SK-N-SH (cell line): ENCODE measurements around the gene ERMN. TPM values are rescaled to one million over a fixed set of nuclear protein-coding genes. Genes with fewer than 3 reads are reported as not detected.

Experiments
- CTCF ChIA-PET: fragments of 300-600, 350-600 bp; formaldehyde crosslinking; extraction: SDS; loops from one replicate; lab custom pipeline; 2021; lab: Yijun Ruan, JAX
- POLR2A ChIA-PET: fragments of 350-600 bp; sonication (Branson Sonifier 250); formaldehyde crosslinking; extraction: SDS; loops from one replicate; lab custom pipeline; 2020; ENCODE audit warnings: antibody characterized with exemption, inconsistent platforms; lab: Yijun Ruan, JAX
- DNase-seq: peaks from one replicate; pipeline ENCODE4 v3.0.0; 2012
- H2AFZ ChIP-seq: fragments of 200-600 bp; sonication (generic); 2 replicates; pipeline ENCODE4 v1.8.1; 2016; ENCODE audit warnings: antibody characterized with exemption, mild to moderate bottlenecking, low read depth
- H3F3A ChIP-seq: fragments of 200-600 bp; sonication (generic); replicated peaks from 2 replicates; pipeline ENCODE3; 2016; ENCODE audit warnings: antibody characterized with exemption, mild to moderate bottlenecking; ENCODE audit not compliant: insufficient read depth
- H3K27ac ChIP-seq, 2 experiments: fragments of 200-500 bp in 1 of 2; fragments of 200-600 bp in 1 of 2; sonication (Bioruptor generic) in 1 of 2; sonication (generic), shearing (Covaris generic) in 1 of 2; 2 replicates each; pipeline versions ENCODE4 v1.5.1 to v1.6.1; 2014 to 2016; ENCODE audit warnings: low read depth in 2 of 2, inconsistent platforms in 1 of 2, low read length in 1 of 2, mild to moderate bottlenecking in 1 of 2, mixed read lengths in 1 of 2
- H3K27me3 ChIP-seq: fragments of 200-600 bp; sonication (generic), shearing (Covaris generic); 2 replicates; pipeline ENCODE4 v1.6.1; 2016; ENCODE audit warnings: mixed run types; ENCODE audit not compliant: insufficient read depth
- H3K36me3 ChIP-seq, 2 experiments: fragments of 200-500 bp in 1 of 2; fragments of 200-600 bp in 1 of 2; sonication (Bioruptor generic) in 1 of 2; sonication (generic) in 1 of 2; replicated peaks in 1 of 2; 2 replicates each; pipeline versions ENCODE3 to v1.5.1; 2014 to 2016; ENCODE audit warnings: low read length in 1 of 2, mild to moderate bottlenecking in 1 of 2; ENCODE audit not compliant: insufficient read depth in 2 of 2, control insufficient read depth in 1 of 2
- H3K4me1 ChIP-seq, 2 experiments: fragments of 200-500 bp in 1 of 2; fragments of 200-600 bp in 1 of 2; sonication (Bioruptor generic) in 1 of 2; sonication (generic), shearing (Covaris generic) in 1 of 2; 2 replicates each; pipeline versions ENCODE4 v1.5.1 to v1.6.1; 2014 to 2016; ENCODE audit warnings: low read depth in 1 of 2, low read length in 1 of 2, mixed run types in 1 of 2; ENCODE audit not compliant: insufficient read depth in 2 of 2, control insufficient read depth in 1 of 2
- H3K4me2 ChIP-seq: fragments of 200-600 bp; sonication (generic), shearing (Covaris generic); 2 replicates; pipeline ENCODE4 v1.6.1; 2017; ENCODE audit warnings: mixed run types
- H3K4me3 ChIP-seq, 2 experiments: fragments of 200-500 bp in 1 of 2; fragments of 200-600 bp in 1 of 2; sonication (Bioruptor generic) in 1 of 2; sonication (generic), shearing (Covaris generic) in 1 of 2; 2 replicates each; pipeline versions ENCODE4 v1.5.1 to v1.8.1; 2014 to 2016; ENCODE audit warnings: low read depth in 2 of 2, inconsistent platforms in 1 of 2, low read length in 1 of 2, mild to moderate bottlenecking in 1 of 2, mixed read lengths in 1 of 2, moderate library complexity in 1 of 2
- H3K79me2 ChIP-seq: fragments of 200-600 bp; sonication (generic); 2 replicates; pipeline ENCODE4 v1.8.1; 2017; ENCODE audit warnings: mild to moderate bottlenecking; ENCODE audit not compliant: insufficient read depth
- H3K9ac ChIP-seq: fragments of 200-600 bp; sonication (generic); 2 replicates; pipeline ENCODE4 v1.6.1; 2017; ENCODE audit warnings: mixed run types
- H3K9me2 ChIP-seq: fragments of 200-600 bp; sonication (generic); 2 replicates; pipeline ENCODE4 v1.6.1; 2017; ENCODE audit warnings: mixed run types
- H3K9me3 ChIP-seq: fragments of 200-600 bp; sonication (generic); 2 replicates; pipeline ENCODE4 v1.6.1; 2017; ENCODE audit warnings: mixed run types, mild to moderate bottlenecking, moderate library complexity
- H4K20me1 ChIP-seq: fragments of 200-600 bp; sonication (generic); 2 replicates; pipeline ENCODE4 v1.6.1; 2017; ENCODE audit warnings: mild to moderate bottlenecking, mixed run types; ENCODE audit not compliant: insufficient read depth
- CHD2 ChIP-seq: fragments of 150-350 bp; IDR thresholded peaks from 2 replicates; pipeline ENCODE4 v1.6.1; 2018; ENCODE audit warnings: low read length; ENCODE audit not compliant: partially characterized antibody
- ELF1 ChIP-seq: IDR thresholded peaks from 2 replicates; pipeline ENCODE4 v1.4.0; 2012
- EP300 ChIP-seq, 2 experiments: IDR thresholded peaks; 2 replicates each; pipeline versions ENCODE4 v1.4.0 to v1.6.1; 2012; ENCODE audit warnings: borderline replicate concordance in 1 of 2, low read depth in 1 of 2, low read length in 1 of 2
- FOSL2 ChIP-seq: IDR thresholded peaks from 2 replicates; pipeline ENCODE4 v1.4.0; 2012; ENCODE audit warnings: low read depth, mild to moderate bottlenecking, moderate library complexity, borderline replicate concordance
- GABPA ChIP-seq: IDR thresholded peaks from 2 replicates; pipeline ENCODE4 v1.4.0; 2012; ENCODE audit warnings: low read depth, mild to moderate bottlenecking
- JUND ChIP-seq: IDR thresholded peaks from 2 replicates; pipeline ENCODE4 v1.4.0; 2012
- NFIC ChIP-seq: IDR thresholded peaks from 2 replicates; pipeline ENCODE4 v1.4.0; 2012; ENCODE audit warnings: borderline replicate concordance
- NRF1 ChIP-seq: IDR thresholded peaks from 2 replicates; pipeline ENCODE4 v1.6.1; 2012; ENCODE audit warnings: low read depth, mild to moderate bottlenecking, low read length
- RAD21 ChIP-seq: IDR thresholded peaks from 2 replicates; pipeline ENCODE4 v1.6.1; 2012; ENCODE audit warnings: mild to moderate bottlenecking, low read length
- REST ChIP-seq: IDR thresholded peaks from 2 replicates; pipeline ENCODE4 v1.6.1; 2012; ENCODE audit warnings: mild to moderate bottlenecking, low read depth, low read length, moderate library complexity
- RFX5 ChIP-seq: IDR thresholded peaks from 2 replicates; pipeline ENCODE4 v1.6.1; 2012; ENCODE audit warnings: mild to moderate bottlenecking, improper control_type of control experiment, low read length
- SIN3A ChIP-seq: IDR thresholded peaks from 2 replicates; pipeline ENCODE4 v1.6.1; 2012; ENCODE audit warnings: low read depth, mild to moderate bottlenecking, low read length, moderate library complexity, borderline replicate concordance
- SMC3 ChIP-seq: IDR thresholded peaks from 2 replicates; pipeline ENCODE4 v1.6.1; 2012; ENCODE audit warnings: low read depth, low read length, improper control_type of control experiment
- TAF1 ChIP-seq: IDR thresholded peaks from 2 replicates; pipeline ENCODE4 v1.6.1; 2012; ENCODE audit warnings: low read depth, mild to moderate bottlenecking, low read length, moderate library complexity, borderline replicate concordance
- TEAD4 ChIP-seq: IDR thresholded peaks from 2 replicates; pipeline ENCODE4 v1.4.0; 2012; ENCODE audit warnings: mild to moderate bottlenecking, borderline replicate concordance; ENCODE audit not compliant: insufficient read depth
- YY1 ChIP-seq: IDR thresholded peaks from 2 replicates; pipeline ENCODE4 v1.4.0; 2012; ENCODE audit warnings: low read depth, mild to moderate bottlenecking
- WGBS: methylation state at CpG from one replicate; pipeline ENCODE4 v1.1.6; 2017; ENCODE audit warnings: low lambda C conversion rate; 5-methylcytosine and 5-hydroxymethylcytosine counted together
- polyA plus RNA-seq, 3 experiments: library from polyadenylated mRNA; depleted of rRNA; stranded (reverse); fragments of >200 nt; gene quantifications; 2 replicates each; pipeline ENCODE4 v1.2.3, GENCODE V29; 2012
- TF ChIP-seq, protein P1 (sequence below): IDR thresholded peaks from 2 replicates; pipeline ENCODE4 v1.4.0; 2012; ENCODE audit warnings: low read depth, borderline replicate concordance
- TF ChIP-seq, protein P2 (sequence below): fragments of 150-350 bp; IDR thresholded peaks from 2 replicates; pipeline ENCODE4 v1.6.1; 2016; ENCODE audit warnings: mild to moderate bottlenecking, low read depth, low read length
- TF ChIP-seq, protein P3 (sequence below): IDR thresholded peaks from 2 replicates; pipeline ENCODE4 v1.4.0; 2012; ENCODE audit warnings: low read depth, borderline replicate concordance

Gene ERMN
- polyA plus RNA-seq, 1 of the 3 experiments (the other 2 are of a cell fraction): not detected

- TF ChIP-seq, protein P1, sequence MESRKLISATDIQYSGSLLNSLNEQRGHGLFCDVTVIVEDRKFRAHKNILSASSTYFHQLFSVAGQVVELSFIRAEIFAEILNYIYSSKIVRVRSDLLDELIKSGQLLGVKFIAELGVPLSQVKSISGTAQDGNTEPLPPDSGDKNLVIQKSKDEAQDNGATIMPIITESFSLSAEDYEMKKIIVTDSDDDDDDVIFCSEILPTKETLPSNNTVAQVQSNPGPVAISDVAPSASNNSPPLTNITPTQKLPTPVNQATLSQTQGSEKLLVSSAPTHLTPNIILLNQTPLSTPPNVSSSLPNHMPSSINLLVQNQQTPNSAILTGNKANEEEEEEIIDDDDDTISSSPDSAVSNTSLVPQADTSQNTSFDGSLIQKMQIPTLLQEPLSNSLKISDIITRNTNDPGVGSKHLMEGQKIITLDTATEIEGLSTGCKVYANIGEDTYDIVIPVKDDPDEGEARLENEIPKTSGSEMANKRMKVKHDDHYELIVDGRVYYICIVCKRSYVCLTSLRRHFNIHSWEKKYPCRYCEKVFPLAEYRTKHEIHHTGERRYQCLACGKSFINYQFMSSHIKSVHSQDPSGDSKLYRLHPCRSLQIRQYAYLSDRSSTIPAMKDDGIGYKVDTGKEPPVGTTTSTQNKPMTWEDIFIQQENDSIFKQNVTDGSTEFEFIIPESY: no peak
- TF ChIP-seq SMC3 (no peak), NRF1 (no peak)
- TF ChIP-seq, all 33 proteins: peak for 4
Measured at GRCh38 chr2:157304811-157305722, 20.6 kb downstream of the ERMN start (continued).

DNA sequence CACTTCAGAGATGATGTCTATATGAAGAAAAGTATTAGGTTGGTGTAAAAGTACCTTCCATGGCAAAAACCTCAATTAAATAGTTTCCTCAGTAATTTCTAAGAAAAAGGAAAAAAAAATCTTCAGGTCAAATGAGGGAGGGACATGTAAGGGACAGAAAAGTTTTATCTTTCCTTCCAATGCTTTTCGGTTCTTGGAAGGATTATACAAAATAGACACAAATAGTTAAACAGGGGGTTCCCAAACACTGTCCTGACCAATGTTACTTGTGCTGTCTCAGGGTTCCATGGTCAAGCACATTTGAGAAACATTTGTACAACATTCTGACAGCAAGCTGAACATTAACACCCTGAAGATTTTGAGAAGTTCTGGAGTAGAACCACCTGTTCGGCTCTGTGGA lies 22.0 kb downstream of the ERMN start:
- Histone ChIP-seq H3K9ac (no peak overlapping the region), H3F3A (no peaks in the 10 kb centered on the region), H3K4me1 (0 out of 4 replicates have a peak, but pooled peaks cover 0 to 3% of the 10 kb centered on the region in 2 experiments), H3K9me2 (no peaks in the 10 kb centered on the region), H3K27me3 (no peaks in the 10 kb centered on the region), H3K4me3 (no peak overlapping the region), H3K27ac (no peak overlapping the region), H4K20me1 (no peaks in the 10 kb centered on the region), H3K4me2 (no peak overlapping the region), H3K79me2 (no peaks in the 10 kb centered on the region), H2AFZ (no peak overlapping the region), H3K9me3 (no peaks in the 10 kb centered on the region), H3K36me3 (no peaks in the 10 kb centered on the region)
- TF ChIP-seq RAD21 (no peak), GABPA (no peak), REST (no peak), JUND (no peak), TEAD4 (no peak), NFIC (no peak), SIN3A (no peak), EP300 (IDR thresholded peaks at IDR 0.05; ENCODE audit: borderline replicate concordance in 1 of 2, low read depth in 1 of 2, low read length in 1 of 2) (no peak), ELF1 (no peak), FOSL2 (no peak), TAF1 (no peak), NRF1 (no peak), CHD2 (no peak), RFX5 (no peak), YY1 (no peak)
- TF ChIP-seq, protein P2, sequence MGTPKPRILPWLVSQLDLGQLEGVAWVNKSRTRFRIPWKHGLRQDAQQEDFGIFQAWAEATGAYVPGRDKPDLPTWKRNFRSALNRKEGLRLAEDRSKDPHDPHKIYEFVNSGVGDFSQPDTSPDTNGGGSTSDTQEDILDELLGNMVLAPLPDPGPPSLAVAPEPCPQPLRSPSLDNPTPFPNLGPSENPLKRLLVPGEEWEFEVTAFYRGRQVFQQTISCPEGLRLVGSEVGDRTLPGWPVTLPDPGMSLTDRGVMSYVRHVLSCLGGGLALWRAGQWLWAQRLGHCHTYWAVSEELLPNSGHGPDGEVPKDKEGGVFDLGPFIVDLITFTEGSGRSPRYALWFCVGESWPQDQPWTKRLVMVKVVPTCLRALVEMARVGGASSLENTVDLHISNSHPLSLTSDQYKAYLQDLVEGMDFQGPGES: no peak
- TF ChIP-seq, protein P3, sequence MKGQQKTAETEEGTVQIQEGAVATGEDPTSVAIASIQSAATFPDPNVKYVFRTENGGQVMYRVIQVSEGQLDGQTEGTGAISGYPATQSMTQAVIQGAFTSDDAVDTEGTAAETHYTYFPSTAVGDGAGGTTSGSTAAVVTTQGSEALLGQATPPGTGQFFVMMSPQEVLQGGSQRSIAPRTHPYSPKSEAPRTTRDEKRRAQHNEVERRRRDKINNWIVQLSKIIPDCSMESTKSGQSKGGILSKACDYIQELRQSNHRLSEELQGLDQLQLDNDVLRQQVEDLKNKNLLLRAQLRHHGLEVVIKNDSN: no peak
- WGBS: 43% methylated on average over 2 of the region's 2 CpGs
- DNase-seq: no peak
- ChIA-PET CTCF (interaction anchor here (1.2 to 11.6 kb wide), 15 partner anchors 8 to 1441 kb away, joined by 3 to 123 read pairs (median 4); partner anchors contain the start of genes CYTIP and ERMN), POLR2A (no interaction called here)
